CD14-positive monocyte (primary cell): ENCODE measurements around the gene KIAA0930. TPM values are rescaled to one million over a fixed set of nuclear protein-coding genes. Genes with fewer than 3 reads are reported as not detected.

Experiments
- DNase-seq, 3 donors: peaks; one replicate each; pipeline ENCODE4 v3.0.0-alpha.2; 2011 to 2022
- H2AFZ ChIP-seq: 2 replicates; pipeline ENCODE4 v1.6.0; 2012; ENCODE audit warnings: mild to moderate bottlenecking, low read depth, low read length, inconsistent platforms; ENCODE audit not compliant: insufficient read depth, poor library complexity, severe bottlenecking
- H3K27ac ChIP-seq, 2 donors: 1 replicate in 1 of 2; 2 replicates in 1 of 2; pipeline ENCODE4 v1.5.1; 2012 to 2013; ENCODE audit warnings: low read length in 2 of 2, control low read depth in 1 of 2, inconsistent platforms in 1 of 2, low read depth in 1 of 2, mild to moderate bottlenecking in 1 of 2
- H3K27me3 ChIP-seq, 2 donors: one replicate each; pipeline versions ENCODE4 v1.6.0 to v1.6.1; 2011 to 2013; ENCODE audit warnings: low read length in 2 of 2; ENCODE audit not compliant: control insufficient read depth in 2 of 2, insufficient read depth in 2 of 2
- H3K36me3 ChIP-seq, 2 donors: replicated peaks in 1 of 2; 1 replicate in 1 of 2; 2 replicates in 1 of 2; pipeline versions ENCODE4 v1.5.1 to v1.6.1; 2012 to 2013; ENCODE audit warnings: low read length in 2 of 2, control low read depth in 1 of 2, inconsistent platforms in 1 of 2, mild to moderate bottlenecking in 1 of 2; ENCODE audit not compliant: insufficient read depth in 2 of 2, control insufficient read depth in 1 of 2
- H3K4me1 ChIP-seq, 2 donors: 1 replicate in 1 of 2; 2 replicates in 1 of 2; pipeline versions ENCODE4 v1.5.1 to v1.6.1; 2012 to 2013; ENCODE audit warnings: low read length in 2 of 2, control low read depth in 1 of 2, inconsistent platforms in 1 of 2, mild to moderate bottlenecking in 1 of 2, moderate library complexity in 1 of 2; ENCODE audit not compliant: insufficient read depth in 2 of 2, control insufficient read depth in 1 of 2
- H3K4me2 ChIP-seq: replicated peaks from 2 replicates; pipeline ENCODE3; 2012; ENCODE audit warnings: low read length, moderate library complexity, mild to moderate bottlenecking; ENCODE audit not compliant: poor library complexity, severe bottlenecking; ENCODE audit errors: extremely low read depth
- H3K4me3 ChIP-seq, 3 experiments: fragments of 200-600 bp in 1 of 3; sonication (generic) in 1 of 3; replicated peaks in 1 of 3; 1 replicate in 2 of 3; 2 replicates in 1 of 3; pipeline ENCODE4 v1.5.1; 2011 to 2013; ENCODE audit warnings: low read length in 3 of 3, mild to moderate bottlenecking in 3 of 3, control low read depth in 2 of 3, low read depth in 2 of 3, inconsistent platforms in 1 of 3, moderate library complexity in 1 of 3
- H3K79me2 ChIP-seq: 2 replicates; pipeline ENCODE4 v1.6.0; 2012; ENCODE audit warnings: mild to moderate bottlenecking, control low read depth, inconsistent platforms, low read length, moderate library complexity; ENCODE audit not compliant: insufficient read depth
- H3K9ac ChIP-seq: 2 replicates; pipeline ENCODE4 v1.6.0; 2017; ENCODE audit warnings: low read length, mild to moderate bottlenecking; ENCODE audit not compliant: insufficient read depth, poor library complexity, severe bottlenecking
- H3K9me3 ChIP-seq, 2 donors: replicated peaks in 1 of 2; 1 replicate in 1 of 2; 2 replicates in 1 of 2; pipeline versions ENCODE4 v1.5.1 to v1.6.1; 2012 to 2013; ENCODE audit warnings: low read length in 2 of 2, control low read depth in 1 of 2; ENCODE audit not compliant: control insufficient read depth in 1 of 2, insufficient read depth in 1 of 2
- H4K20me1 ChIP-seq: 2 replicates; pipeline ENCODE4 v1.6.0; 2012; ENCODE audit warnings: mild to moderate bottlenecking, low read length, control low read depth, moderate library complexity; ENCODE audit not compliant: insufficient read depth
- H3K27ac Mint-ChIP-seq, 7 donors: one replicate each; pipeline ENCODE4 v1.8.0; 2020; ENCODE audit warnings: mild to moderate bottlenecking in 7 of 7, mixed read lengths in 7 of 7, moderate library complexity in 6 of 7, inconsistent platforms in 2 of 7
- H3K27me3 Mint-ChIP-seq, 3 donors: one replicate each; pipeline ENCODE4 v1.8.0; 2021 to 2022; ENCODE audit warnings: low read depth in 3 of 3, mild to moderate bottlenecking in 3 of 3, mixed read lengths in 3 of 3, moderate library complexity in 3 of 3, inconsistent platforms in 1 of 3
- H3K36me3 Mint-ChIP-seq, 2 donors: one replicate each; pipeline ENCODE4 v1.8.0; 2020; ENCODE audit warnings: mixed read lengths in 2 of 2, inconsistent platforms in 1 of 2, mild to moderate bottlenecking in 1 of 2
- H3K4me1 Mint-ChIP-seq: one replicate; pipeline ENCODE4 v1.8.0; 2020; ENCODE audit warnings: mild to moderate bottlenecking, mixed read lengths
- H3K4me3 Mint-ChIP-seq, 2 donors: one replicate each; pipeline ENCODE4 v1.8.0; 2020; ENCODE audit warnings: mild to moderate bottlenecking in 2 of 2, mixed read lengths in 2 of 2, moderate library complexity in 1 of 2
- H3K9me3 Mint-ChIP-seq, 7 donors: one replicate each; pipeline ENCODE4 v1.8.0; 2020 to 2022; ENCODE audit warnings: mixed read lengths in 7 of 7, mild to moderate bottlenecking in 6 of 7, moderate library complexity in 6 of 7, inconsistent platforms in 2 of 7
- WGBS: methylation state at CpG from one replicate; pipeline ENCODE4 v1.1.5; 2013; ENCODE audit warnings: missing lambda C conversion rate; ENCODE audit not compliant: insufficient coverage; 5-methylcytosine and 5-hydroxymethylcytosine counted together
- intact Hi-C, 2 donors: fragments of 100-400 bp; cut with micrococcal nuclease; formaldehyde crosslinking; loops; one replicate each; pipeline versions ENCODE4 v1.15.0 to v1.15.1; 2023
- polyA plus RNA-seq, 3 donors: library from polyadenylated mRNA; depleted of rRNA in 1 of 3; unstranded in 2 of 3; stranded (reverse) in 1 of 3; fragments of 300-500 nt in 2 of 3; fragments of >200 nt in 1 of 3; fragmentation: Illumina TruSeq in 2 of 3; gene quantifications; 1 replicate in 2 of 3; 2 replicates in 1 of 3; pipeline ENCODE4 v1.2.3, GENCODE V29; 2012 to 2021
- TF ChIP-seq, protein P1 (sequence below): fragments of 200-600 bp; IDR thresholded peaks from one replicate; pipeline ENCODE4 v1.8.0; 2022; ENCODE audit warnings: antibody characterized with exemption, mild to moderate bottlenecking

Gene KIAA0930
- polyA plus RNA-seq, 3 donors, result 14.0 to 89.1 (median 15.6) TPM

DNA sequence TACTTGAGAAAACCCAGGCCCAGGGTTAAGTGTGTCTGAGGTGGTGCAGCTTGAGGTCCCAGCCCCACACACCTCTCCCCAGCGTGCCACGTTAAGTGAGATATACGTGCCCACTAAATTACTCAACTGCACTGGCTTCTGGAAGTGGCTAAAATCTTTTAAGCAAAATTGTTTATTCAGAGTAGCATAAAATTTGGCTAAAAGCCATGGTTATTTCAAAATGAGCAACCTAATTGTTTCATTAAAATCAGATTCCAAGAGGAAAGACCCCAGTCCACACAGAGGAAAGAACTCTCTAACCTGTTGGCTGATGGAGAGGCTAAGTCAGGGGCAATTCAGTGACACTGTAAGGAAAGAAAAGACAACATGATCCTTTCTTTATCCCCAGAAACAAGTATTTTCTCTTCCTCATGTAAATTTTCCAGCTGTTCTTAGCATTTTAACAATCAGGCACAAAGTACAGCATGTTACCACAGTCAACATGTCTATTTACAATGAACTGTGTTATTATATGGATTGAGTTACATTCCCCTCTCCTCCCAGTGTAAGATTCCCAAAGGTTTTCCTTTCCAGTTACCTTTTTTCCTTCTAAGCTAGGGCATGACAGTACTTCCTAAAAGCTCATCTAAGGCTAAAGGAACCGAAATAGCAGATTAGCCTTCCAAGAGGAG is 50.4 kb downstream of the KIAA0930 start:
- no peaks in the 10 kb centered on the region for H3K9me3 Mint-ChIP-seq
- peaks cover 92% of the 10 kb centered on the region for H4K20me1 ChIP-seq
- no CpG with 5 or more reads among the region's 4 CpGs for WGBS
- intact Hi-C loops, result no loop called here
- peaks cover 40% of the 10 kb centered on the region for H3K79me2 ChIP-seq
- no peak overlapping the region for H3K4me3 Mint-ChIP-seq
- H3K27me3 Mint-ChIP-seq, result no peaks in the 10 kb centered on the region
- peaks cover 57 to 94% of the 10 kb centered on the region in 2 donors for H3K36me3 ChIP-seq
- H2AFZ ChIP-seq, result no peak overlapping the region
- no peak overlapping the region for H3K4me2 ChIP-seq
- DNase-seq, result no peak
- no peak overlapping the region for H3K9ac ChIP-seq
- peaks cover 58 to 78% of the 10 kb centered on the region in 2 donors for H3K36me3 Mint-ChIP-seq
- H3K4me1 Mint-ChIP-seq, result peaks cover 10% of the 10 kb centered on the region
- no peaks in the 10 kb centered on the region for H3K9me3 ChIP-seq
- H3K4me1 ChIP-seq, result peaks cover 0 to 6% of the 10 kb centered on the region in 2 donors
- H3K27me3 ChIP-seq, result no peaks in the 10 kb centered on the region
- no peak overlapping the region for H3K4me3 ChIP-seq
- TF ChIP-seq, protein P1, sequence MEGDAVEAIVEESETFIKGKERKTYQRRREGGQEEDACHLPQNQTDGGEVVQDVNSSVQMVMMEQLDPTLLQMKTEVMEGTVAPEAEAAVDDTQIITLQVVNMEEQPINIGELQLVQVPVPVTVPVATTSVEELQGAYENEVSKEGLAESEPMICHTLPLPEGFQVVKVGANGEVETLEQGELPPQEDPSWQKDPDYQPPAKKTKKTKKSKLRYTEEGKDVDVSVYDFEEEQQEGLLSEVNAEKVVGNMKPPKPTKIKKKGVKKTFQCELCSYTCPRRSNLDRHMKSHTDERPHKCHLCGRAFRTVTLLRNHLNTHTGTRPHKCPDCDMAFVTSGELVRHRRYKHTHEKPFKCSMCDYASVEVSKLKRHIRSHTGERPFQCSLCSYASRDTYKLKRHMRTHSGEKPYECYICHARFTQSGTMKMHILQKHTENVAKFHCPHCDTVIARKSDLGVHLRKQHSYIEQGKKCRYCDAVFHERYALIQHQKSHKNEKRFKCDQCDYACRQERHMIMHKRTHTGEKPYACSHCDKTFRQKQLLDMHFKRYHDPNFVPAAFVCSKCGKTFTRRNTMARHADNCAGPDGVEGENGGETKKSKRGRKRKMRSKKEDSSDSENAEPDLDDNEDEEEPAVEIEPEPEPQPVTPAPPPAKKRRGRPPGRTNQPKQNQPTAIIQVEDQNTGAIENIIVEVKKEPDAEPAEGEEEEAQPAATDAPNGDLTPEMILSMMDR, result no peak
- H3K27ac ChIP-seq, result peak overlapping the region in 1 of 2 donors; percentile 41
- peak overlapping the region in 5 of 7 donors; percentile 2 to 77 (median 50) for H3K27ac Mint-ChIP-seq

DNA sequence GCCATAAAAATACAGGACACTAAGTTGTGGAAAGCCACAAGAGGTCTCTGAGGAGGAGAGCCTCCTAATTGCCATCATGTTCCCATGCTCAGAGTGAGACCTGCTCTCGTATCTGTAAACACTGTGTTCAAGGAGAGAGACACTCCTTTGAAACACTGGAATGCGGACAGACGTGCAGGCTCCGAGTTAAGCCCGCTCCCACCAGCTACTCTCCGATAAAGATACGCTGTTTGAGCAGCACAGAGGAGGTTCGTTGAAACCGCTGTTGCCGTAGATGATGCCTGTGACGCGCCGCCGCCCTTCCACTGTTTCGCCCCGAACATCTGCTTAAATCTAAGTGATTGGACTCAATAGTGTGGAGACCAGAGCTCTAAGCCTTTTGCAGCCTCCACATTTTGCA is 51.9 kb downstream of the KIAA0930 start:
- TF ChIP-seq, protein P1, result no peak

More for the DNA sequence above, 51.9 kb downstream of the KIAA0930 start:
- Mint-ChIP-seq H3K9me3 (no peaks in the 10 kb centered on the region), H3K4me1 (peaks cover 10% of the 10 kb centered on the region), H3K4me3 (no peak overlapping the region), H3K27me3 (no peaks in the 10 kb centered on the region), H3K27ac (peak overlapping the region in 6 of 7 donors; percentile 43 to 81 (median 65)), H3K36me3 (peaks cover 66 to 81% of the 10 kb centered on the region in 2 donors)
- Histone ChIP-seq H3K4me1 (peaks cover 0 to 6% of the 10 kb centered on the region in 2 donors), H2AFZ (no peak overlapping the region), H3K4me2 (no peak overlapping the region), H3K27me3 (no peaks in the 10 kb centered on the region), H3K9me3 (no peaks in the 10 kb centered on the region), H3K36me3 (peaks cover 60 to 97% of the 10 kb centered on the region in 2 donors), H3K9ac (no peak overlapping the region), H3K4me3 (no peak overlapping the region), H3K79me2 (peaks cover 51% of the 10 kb centered on the region), H4K20me1 (peaks cover 97% of the 10 kb centered on the region), H3K27ac (peak overlapping the region in 1 of 2 donors; percentile 51)
- intact Hi-C loops, result no loop called here
- 91% methylated on average over 16 of the region's 16 CpGs for WGBS
- no peak for DNase-seq
